Chondrocyte (in vitro differentiated cells): ENCODE results near the gene ATP2A2. TPM values are rescaled to one million over a fixed set of nuclear protein-coding genes. Genes with fewer than 3 reads are reported as not detected.

ENCODE experiments used
- DNase-seq: peaks from one replicate; pipeline ENCODE4 v3.0.0; 2021; ENCODE audit warnings: mixed read lengths, low spot score
- H3K27ac Mint-ChIP-seq: one replicate; pipeline ENCODE4 v1.8.0; 2021; ENCODE audit warnings: mild to moderate bottlenecking, moderate library complexity, mixed read lengths; ENCODE audit not compliant: unreplicated experiment
- H3K27me3 Mint-ChIP-seq: 2 replicates; pipeline ENCODE4 v1.8.0; 2021; ENCODE audit warnings: low read depth, mixed read lengths
- H3K36me3 Mint-ChIP-seq: 2 replicates; pipeline ENCODE4 v1.8.0; 2021; ENCODE audit warnings: low read depth, mixed read lengths
- H3K4me1 Mint-ChIP-seq: 2 replicates; pipeline ENCODE4 v1.8.0; 2021; ENCODE audit warnings: low read depth, mild to moderate bottlenecking, mixed read lengths
- H3K4me3 Mint-ChIP-seq: one replicate; pipeline ENCODE4 v1.8.0; 2021; ENCODE audit warnings: mild to moderate bottlenecking, moderate library complexity, mixed read lengths; ENCODE audit not compliant: unreplicated experiment
- H3K9me3 Mint-ChIP-seq: 2 replicates; pipeline ENCODE4 v1.8.0; 2021; ENCODE audit warnings: low read depth, mixed read lengths
- total RNA-seq: library from RNA; stranded (reverse); gene quantifications from 3 replicates; pipeline ENCODE4 v1.2.1, GENCODE V29; 2021
- TF ChIP-seq, protein P1 (sequence below): fragments of 200-600 bp; sonication (generic); IDR thresholded peaks from 2 replicates; pipeline ENCODE4 v1.5.0; 2021; ENCODE audit warnings: antibody characterized with exemption, mild to moderate bottlenecking, moderate library complexity

ATP2A2 gene
- total RNA-seq, 1 donor from 2014 or later: 216 TPM

DNA sequence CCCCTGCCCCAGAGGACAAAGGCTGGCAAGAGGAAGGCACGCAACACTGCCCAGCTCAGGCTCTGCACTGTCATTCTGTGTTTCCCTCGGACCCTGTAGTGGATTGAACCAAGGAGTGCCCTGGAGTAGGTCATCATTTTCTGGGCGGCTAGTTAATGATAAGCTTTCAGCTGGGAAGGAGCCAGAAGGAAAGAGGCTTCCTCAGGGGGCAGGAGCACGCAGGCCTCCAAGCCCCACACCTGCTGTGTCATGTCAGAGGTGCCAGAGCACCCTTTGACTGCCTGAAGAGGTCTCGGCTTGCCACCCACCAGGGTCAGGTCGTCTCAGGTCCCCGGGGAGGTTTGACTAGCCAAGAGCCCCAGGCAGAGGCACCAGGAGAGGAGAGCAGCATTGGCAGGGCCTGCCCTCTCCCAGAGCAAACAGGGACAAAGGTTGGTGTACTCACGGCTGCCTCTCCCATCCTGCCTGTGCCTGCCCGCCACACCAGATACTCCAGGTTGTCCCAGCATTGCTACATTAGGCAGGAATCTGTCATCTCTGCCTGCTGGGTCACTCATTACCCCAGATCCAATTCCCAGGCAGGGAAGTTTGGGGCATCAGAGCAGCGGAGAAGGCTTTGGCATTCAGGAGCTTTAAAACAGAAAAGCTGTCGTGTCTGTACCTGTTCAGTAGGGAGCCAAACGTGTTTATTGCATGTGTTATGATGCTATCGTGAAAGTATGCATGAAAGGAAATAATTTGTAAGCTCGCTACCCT is 33.5 kb upstream of the ATP2A2 start:
- TF ChIP-seq, protein P1, sequence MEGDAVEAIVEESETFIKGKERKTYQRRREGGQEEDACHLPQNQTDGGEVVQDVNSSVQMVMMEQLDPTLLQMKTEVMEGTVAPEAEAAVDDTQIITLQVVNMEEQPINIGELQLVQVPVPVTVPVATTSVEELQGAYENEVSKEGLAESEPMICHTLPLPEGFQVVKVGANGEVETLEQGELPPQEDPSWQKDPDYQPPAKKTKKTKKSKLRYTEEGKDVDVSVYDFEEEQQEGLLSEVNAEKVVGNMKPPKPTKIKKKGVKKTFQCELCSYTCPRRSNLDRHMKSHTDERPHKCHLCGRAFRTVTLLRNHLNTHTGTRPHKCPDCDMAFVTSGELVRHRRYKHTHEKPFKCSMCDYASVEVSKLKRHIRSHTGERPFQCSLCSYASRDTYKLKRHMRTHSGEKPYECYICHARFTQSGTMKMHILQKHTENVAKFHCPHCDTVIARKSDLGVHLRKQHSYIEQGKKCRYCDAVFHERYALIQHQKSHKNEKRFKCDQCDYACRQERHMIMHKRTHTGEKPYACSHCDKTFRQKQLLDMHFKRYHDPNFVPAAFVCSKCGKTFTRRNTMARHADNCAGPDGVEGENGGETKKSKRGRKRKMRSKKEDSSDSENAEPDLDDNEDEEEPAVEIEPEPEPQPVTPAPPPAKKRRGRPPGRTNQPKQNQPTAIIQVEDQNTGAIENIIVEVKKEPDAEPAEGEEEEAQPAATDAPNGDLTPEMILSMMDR: no peak
- peaks cover 42% of the 10 kb centered on the region for H3K4me1 Mint-ChIP-seq
- no peak overlapping the region for H3K27ac Mint-ChIP-seq
- H3K27me3 Mint-ChIP-seq: no peaks in the 10 kb centered on the region
- H3K4me3 Mint-ChIP-seq: no peak overlapping the region
- peaks cover 8% of the 10 kb centered on the region for H3K36me3 Mint-ChIP-seq
- no peaks in the 10 kb centered on the region for H3K9me3 Mint-ChIP-seq
- no peak for DNase-seq

GRCh38 chr12:110248096-110248447 is 33.0 kb upstream of the ATP2A2 start:
- Mint-ChIP-seq H3K27me3 (no peaks in the 10 kb centered on the region), H3K4me1 (peaks cover 47% of the 10 kb centered on the region)

DNA sequence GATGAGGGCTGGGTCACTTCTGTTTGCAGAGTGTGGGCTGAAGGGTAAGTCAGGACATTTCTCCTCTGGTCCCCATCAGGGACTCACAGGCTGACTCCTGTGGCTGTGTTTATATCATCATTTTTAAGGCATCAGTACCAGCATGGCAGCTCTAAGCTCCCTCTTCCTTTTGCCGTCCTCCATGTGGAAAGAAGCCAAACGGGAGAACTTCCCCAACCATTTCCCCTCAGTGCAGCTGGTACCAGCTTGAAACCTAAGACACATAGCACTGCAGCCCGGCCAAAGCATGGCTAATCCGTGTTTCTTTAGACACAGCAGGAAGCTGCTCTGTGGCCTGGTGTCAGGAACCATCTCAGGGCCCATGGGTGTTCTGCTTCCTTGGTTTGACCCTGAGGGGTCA is 31.9 kb upstream of the ATP2A2 start:
- Mint-ChIP-seq H3K4me1 (peaks cover 52% of the 10 kb centered on the region), H3K36me3 (peaks cover 5% of the 10 kb centered on the region), H3K27me3 (no peaks in the 10 kb centered on the region), H3K4me3 (no peak overlapping the region), H3K9me3 (no peaks in the 10 kb centered on the region), H3K27ac (peak overlapping the region; percentile 76)
- TF ChIP-seq, protein P1: no peak
- DNase-seq: peak; percentile 59

More at GRCh38 chr12:110248096-110248447, 33.0 kb upstream of the ATP2A2 start:
- TF ChIP-seq, protein P1: no peak
- DNase-seq: no peak
- H3K27ac Mint-ChIP-seq: no peak overlapping the region
- H3K36me3 Mint-ChIP-seq: peaks cover 7% of the 10 kb centered on the region
- H3K4me3 Mint-ChIP-seq: no peak overlapping the region
- H3K9me3 Mint-ChIP-seq: no peaks in the 10 kb centered on the region

- H3K27ac Mint-ChIP-seq: peak overlapping the region; percentile 76
- peaks cover 52% of the 10 kb centered on the region for H3K4me1 Mint-ChIP-seq
Observed at GRCh38 chr12:110249716-110250225, 31.3 kb upstream of the ATP2A2 start.

DNA sequence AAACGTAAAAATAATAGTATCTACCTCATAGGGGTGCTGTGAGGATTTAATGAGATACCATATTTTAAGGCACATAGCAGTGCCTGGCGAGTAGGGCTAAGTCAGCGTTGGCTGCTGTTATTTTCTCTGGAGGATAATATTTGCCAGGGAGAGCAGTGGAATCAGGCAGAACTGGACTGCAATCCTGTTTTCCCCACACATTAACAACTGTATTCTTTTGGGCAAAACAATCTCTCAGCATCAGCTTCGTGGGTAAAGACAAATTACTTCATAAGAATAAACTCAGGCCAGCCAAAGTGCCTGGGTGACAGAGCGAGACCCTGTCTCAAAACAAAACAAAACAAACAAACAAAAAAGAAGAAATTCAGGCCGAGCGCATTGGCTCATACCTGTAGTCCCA is 29.7 kb upstream of the ATP2A2 start:
- no peak overlapping the region for H3K4me3 Mint-ChIP-seq
- no peak overlapping the region for H3K27ac Mint-ChIP-seq
- TF ChIP-seq, protein P1: no peak
- no peaks in the 10 kb centered on the region for H3K27me3 Mint-ChIP-seq
- H3K4me1 Mint-ChIP-seq: peaks cover 53% of the 10 kb centered on the region
- H3K36me3 Mint-ChIP-seq: no peaks in the 10 kb centered on the region
- no peaks in the 10 kb centered on the region for H3K9me3 Mint-ChIP-seq
- DNase-seq: no peak

More at GRCh38 chr12:110249716-110250225, 31.3 kb upstream of the ATP2A2 start:
- TF ChIP-seq, protein P1: no peak
- Mint-ChIP-seq H3K27me3 (no peaks in the 10 kb centered on the region), H3K9me3 (no peaks in the 10 kb centered on the region), H3K36me3 (peaks cover 4% of the 10 kb centered on the region), H3K4me3 (no peak overlapping the region)
- peak; percentile 74 for DNase-seq
